Measurements from ENCODE around the gene PEX19. TPM values are rescaled to one million over a fixed set of nuclear protein-coding genes. Genes with fewer than 3 reads are reported as not detected.
A peak's percentile ranks its signal among the peaks of the same experiment; 100 is the strongest.

Gene PEX19
- total and polyA plus RNA-seq, 10 of the 15 experiments (the other 5 are each of a cell fraction or from before 2014, with no cell fraction given): 27.1 to 58.1 (median 39.6) TPM

GRCh38 chr1:160260406-160261382 lies 24.2 kb downstream of the PEX19 start:
- Histone ChIP-seq H3K4me1 (ENCODE audit: control insufficient read depth, insufficient read depth, low read length) (peaks cover 3% of the 10 kb centered on the region), H3K79me2 (ENCODE audit: control insufficient read depth, insufficient read depth, low read length) (peaks cover 41% of the 10 kb centered on the region), H3K27me3 (replicated peaks in 1 of 2; ENCODE audit: control insufficient read depth in 2 of 2, insufficient read depth in 2 of 2, low read length in 1 of 2) (no peaks in the 10 kb centered on the region), H2AFZ (ENCODE audit: control insufficient read depth, low read depth, low read length) (no peak overlapping the region), H3K9me3 (replicated peaks; ENCODE audit: control insufficient read depth, insufficient read depth, low read length) (no peaks in the 10 kb centered on the region), H3K4me3 (peak overlapping the region; percentile 82), H3K36me3 (ENCODE audit: control insufficient read depth in 2 of 2, insufficient read depth in 2 of 2, low read length in 1 of 2) (no peaks in the 10 kb centered on the region), H4K20me1 (ENCODE audit: control insufficient read depth, insufficient read depth) (no peaks in the 10 kb centered on the region), H3K9ac (ENCODE audit: control insufficient read depth, insufficient read depth, low read length) (peak overlapping the region; percentile 92), H3K27ac (ENCODE audit: control insufficient read depth, insufficient read depth) (peak overlapping the region; percentile 90), H3K4me2 (ENCODE audit: control insufficient read depth, insufficient read depth) (peak overlapping the region; percentile 85)
- no peak for ATAC-seq
- DNase-seq (ENCODE audit: low read depth, low spot score): no peak
- WGBS (ENCODE audit: insufficient coverage, insufficient replicate concordance, low lambda C conversion rate, missing lambda C conversion rate): 44% methylated on average over 5 of the region's 6 CpGs
- POLR2A ChIA-PET: interaction anchor here (0.6 to 5.3 kb wide), 14 partner anchors 9 to 353 kb away, joined by 3 to 29 read pairs (median 6); partner anchors contain the start of genes IGSF8, PEA15 and PEX19
- SMC1A ChIA-PET (ENCODE audit: uncharacterized antibody, unreplicated experiment): interaction anchor here (0.6 to 5.3 kb wide), 22 partner anchors 9 to 1140 kb away, joined by 3 to 47 read pairs (median 4); partner anchors contain the start of genes PEA15 and PEX19
- in situ Hi-C loops (cut with MboI) (no loop called here), intact Hi-C loops (cut with micrococcal nuclease; ENCODE audit: unreplicated experiment) (no loop called here)
- BruUV-seq (replicated peaks): no TSS peak
- RAD21 ChIA-PET (ENCODE audit: unreplicated experiment): interaction anchor here (0.6 to 6.7 kb wide), 10 partner anchors 8 to 116 kb away, joined by 3 to 68 read pairs (median 14); partner anchors contain the start of gene PEX19
- TF ChIP-seq JUND (IDR thresholded peaks at IDR 0.05; ENCODE audit: low read depth, low read length): no peak
- no peak for FAIRE-seq
- CTCF ChIA-PET: interaction anchor here (0.6 to 8.1 kb wide), 23 partner anchors 9 to 215 kb away, joined by 3 to 86 read pairs (median 4); partner anchors contain the start of genes IGSF8, PEA15 and PEX19

GRCh38 chr1:160258177-160258798 lies 26.6 kb downstream of the PEX19 start:
- Histone ChIP-seq H3K9ac (ENCODE audit: control insufficient read depth, insufficient read depth, low read length) (no peak overlapping the region), H3K9me3 (replicated peaks; ENCODE audit: control insufficient read depth, insufficient read depth, low read length) (no peaks in the 10 kb centered on the region), H3K4me3 (no peak overlapping the region), H3K4me1 (ENCODE audit: control insufficient read depth, insufficient read depth, low read length) (peaks cover 1% of the 10 kb centered on the region), H4K20me1 (ENCODE audit: control insufficient read depth, insufficient read depth) (no peaks in the 10 kb centered on the region), H3K4me2 (ENCODE audit: control insufficient read depth, insufficient read depth) (no peak overlapping the region), H3K36me3 (ENCODE audit: control insufficient read depth in 2 of 2, insufficient read depth in 2 of 2, low read length in 1 of 2) (no peaks in the 10 kb centered on the region), H3K27ac (ENCODE audit: control insufficient read depth, insufficient read depth) (no peak overlapping the region), H3K79me2 (ENCODE audit: control insufficient read depth, insufficient read depth, low read length) (peaks cover 41% of the 10 kb centered on the region), H3K27me3 (replicated peaks in 1 of 2; ENCODE audit: control insufficient read depth in 2 of 2, insufficient read depth in 2 of 2, low read length in 1 of 2) (no peaks in the 10 kb centered on the region), H2AFZ (ENCODE audit: control insufficient read depth, low read depth, low read length) (no peak overlapping the region)
- intact Hi-C loops (cut with micrococcal nuclease; ENCODE audit: unreplicated experiment): no loop called here
- in situ Hi-C loops (cut with MboI): no loop called here
- CTCF ChIA-PET: interaction anchor here (0.6 to 3.6 kb wide), 10 partner anchors 20 to 511 kb away, joined by 3 to 33 read pairs (median 6); no protein-coding TSS in a partner anchor
- no peak for DNase-seq (ENCODE audit: low read depth, low spot score)
- over 99% methylated on average over 7 of the region's 7 CpGs for WGBS (ENCODE audit: insufficient coverage, insufficient replicate concordance, low lambda C conversion rate, missing lambda C conversion rate)
- POLR2A ChIA-PET: interaction anchor here (0.7 to 1.4 kb wide), 2 partner anchors 17 to 51 kb away, joined by 3 to 4 read pairs; no protein-coding TSS in a partner anchor
- no peak for FAIRE-seq
- SMC1A ChIA-PET (ENCODE audit: uncharacterized antibody, unreplicated experiment): interaction anchor here (0.6 to 3.0 kb wide), 8 partner anchors 15 to 65 kb away, joined by 3 to 16 read pairs (median 4); partner anchors contain the start of gene PEX19
- RAD21 ChIA-PET (ENCODE audit: unreplicated experiment): interaction anchor here (1.4 to 5.0 kb wide), 3 partner anchors 33 to 160 kb away, joined by 3 to 30 read pairs (median 23); partner anchors contain the start of gene IGSF8
- BruUV-seq (replicated peaks): no TSS peak
- ATAC-seq: no peak
- TF ChIP-seq CHD2 (IDR thresholded peaks at IDR 0.05; ENCODE audit: borderline replicate concordance, low read depth, low read length) (no peak), SKIL (IDR thresholded peaks at IDR 0.05; ENCODE audit: low read depth, poor library complexity, severe bottlenecking) (no peak), POLR2AphosphoS2 (IDR thresholded peaks at IDR 0.05; ENCODE audit: low read depth, low read length) (no peak), SRF (IDR thresholded peaks at IDR 0.05; ENCODE audit: low read depth in 2 of 2, low read length in 2 of 2) (no peak), YY1 (IDR thresholded peaks at IDR 0.05; ENCODE audit: low read depth, low read length) (no peak), SP1 (IDR thresholded peaks at IDR 0.05; ENCODE audit: low read depth, low read length) (no peak), MTA3 (IDR thresholded peaks at IDR 0.05; ENCODE audit: borderline replicate concordance, low read length) (no peak), IRF5 (IDR thresholded peaks at IDR 0.05; ENCODE audit: borderline replicate concordance) (no peak), DPF2 (IDR thresholded peaks at IDR 0.05) (no peak)
